ENCODE measurements around the gene HEPH. TPM values are rescaled to one million over a fixed set of nuclear protein-coding genes. Genes with fewer than 3 reads are reported as not detected.

Gene HEPH
- total and polyA plus RNA-seq, 2 of the 8 experiments (the other 6 are each of a cell fraction or from before 2014, with no cell fraction given): 20.2 to 41.4 TPM

GRCh38 chrX:66262807-66263206, 98.8 kb downstream of the HEPH start:
- no peak overlapping the region for H4K91ac ChIP-seq (replicated peaks; ENCODE audit: insufficient read length, low read length)
- DNase-seq (ENCODE audit: low read depth in 1 of 2, low spot score in 2 of 2) (no peak), FAIRE-seq (no peak)
- no peaks in the 10 kb centered on the region for H3K79me2 ChIP-seq (ENCODE audit: control insufficient read depth in 1 of 2, insufficient read depth in 2 of 2, low read length in 2 of 2)
- H3K4me1 ChIP-seq (replicated peaks in 1 of 4; ENCODE audit: control insufficient read depth in 3 of 4, insufficient read depth in 4 of 4, low read length in 3 of 4): no peaks in the 10 kb centered on the region
- H4K5ac ChIP-seq (ENCODE audit: insufficient read length, low read depth, low read length): no peak overlapping the region
- no peaks in the 10 kb centered on the region for H3K79me1 ChIP-seq (ENCODE audit: low read depth, low read length)
- H2BK12ac ChIP-seq (ENCODE audit: low read depth, low read length): no peak overlapping the region
- no peak overlapping the region for H2BK20ac ChIP-seq (ENCODE audit: low read length)
- H3K9ac ChIP-seq (replicated peaks in 1 of 4; ENCODE audit: extremely low read depth in 1 of 4, low read depth in 3 of 4, low read length in 3 of 4): no peak overlapping the region
- H2BK5ac ChIP-seq (ENCODE audit: low read depth, low read length): no peak overlapping the region
- no peak overlapping the region for H3K18ac ChIP-seq (ENCODE audit: extremely low read depth, low read length)
- H3K27ac ChIP-seq (ENCODE audit: low read depth, low read length): no peak overlapping the region
- TF ChIP-seq MAFK (IDR thresholded peaks at IDR 0.05; ENCODE audit: low read depth, low read length) (peak; percentile 43; the same call in 1 of the 2 replicates), BCL11A (IDR thresholded peaks at IDR 0.05; ENCODE audit: low read depth in 2 of 2, low read length in 2 of 2) (no peak), JUN (IDR thresholded peaks at IDR 0.05; ENCODE audit: low read depth, low read length) (no peak), SP2 (IDR thresholded peaks at IDR 0.05; ENCODE audit: low read length) (no peak), SIX5 (IDR thresholded peaks at IDR 0.05; ENCODE audit: low read depth, low read length) (no peak)
- H2BK120ac ChIP-seq (replicated peaks; ENCODE audit: low read depth, low read length): no peak overlapping the region
- H4K20me1 ChIP-seq (replicated peaks in 1 of 2; ENCODE audit: control insufficient read depth in 1 of 2, insufficient read depth in 2 of 2, low read length in 2 of 2): no peaks in the 10 kb centered on the region
- no peak overlapping the region for H3K4me3 ChIP-seq (ENCODE audit: extremely low read depth in 1 of 4, insufficient read depth in 2 of 4, low read depth in 3 of 4, low read length in 4 of 4)
- ChIA-PET CTCF (ENCODE audit: partially characterized antibody) (no interaction called here), POLR2A (ENCODE audit: partially characterized antibody) (no interaction called here)
- no peaks in the 10 kb centered on the region for H3K9me3 ChIP-seq (ENCODE audit: insufficient read depth in 2 of 2, low read depth in 1 of 2, low read length in 1 of 2)
- no peak overlapping the region for H2AK5ac ChIP-seq (ENCODE audit: low read depth, low read length)
- H2BK15ac ChIP-seq (ENCODE audit: low read length): no peak overlapping the region
- H4K8ac ChIP-seq (ENCODE audit: extremely low read depth, insufficient read depth, low read length): no peak overlapping the region
- H3K14ac ChIP-seq (ENCODE audit: insufficient read length): no peak overlapping the region
- no peak overlapping the region for H3K4me2 ChIP-seq (ENCODE audit: insufficient read depth in 1 of 2, low read depth in 2 of 2, low read length in 2 of 2)
- no peak overlapping the region for H3K56ac ChIP-seq (replicated peaks; ENCODE audit: insufficient read length, low read depth, low read length)
- no peaks in the 10 kb centered on the region for H3K27me3 ChIP-seq (replicated peaks in 1 of 4; ENCODE audit: control insufficient read depth in 3 of 4, extremely low read depth in 1 of 4, insufficient read depth in 3 of 4, low read length in 3 of 4)
- no peak overlapping the region for H3K23ac ChIP-seq (ENCODE audit: insufficient read length)
- no peak overlapping the region for H2AFZ ChIP-seq (ENCODE audit: low read length)
- no peaks in the 10 kb centered on the region for H3K23me2 ChIP-seq (ENCODE audit: low read depth, low read length)
- peaks cover 0 to 22% (median 10%) of the 10 kb centered on the region in 4 experiments; a peak in 6 of 8 replicates for H3K36me3 ChIP-seq (ENCODE audit: control insufficient read depth in 2 of 4, insufficient read depth in 4 of 4, low read length in 3 of 4)
- no peak overlapping the region for H3K4ac ChIP-seq (replicated peaks; ENCODE audit: insufficient read length, low read depth, low read length)

Other genes with a start within 250 kb of the HEPH start
- gene VSIG4, start 124.2 kb upstream of the HEPH start, total RNA-seq (2021; fragmentation: NEBNext Ultra II Directional; extraction: Animal tissue kit (Norgen Biotek cat#: 25700)): not detected in 2 replicates
- gene VSIG4, start 124.2 kb upstream of the HEPH start, polyA plus RNA-seq (2011; rRNA removed): not detected in 2 replicates